Left kidney (tissue), 1 donor: ENCODE results near the gene MARK4. TPM values are rescaled to one million over a fixed set of nuclear protein-coding genes. Genes with fewer than 3 reads are reported as not detected.

ENCODE experiments used
- polyA plus RNA-seq: library from polyadenylated mRNA; unstranded; fragments of 120-200 nt; gene quantifications from one replicate; pipeline ENCODE4 v1.2.1, GENCODE V29; 2013; ENCODE audit not compliant: insufficient read length

Gene MARK4
- polyA plus RNA-seq, 1 donor: 41.7 TPM

Other genes with a start within 250 kb of the MARK4 start
- 4.5 TPM for gene RELB, start 249.8 kb upstream of the MARK4 start, polyA plus RNA-seq
- 76.8 TPM for gene CLASRP, start 212.2 kb upstream of the MARK4 start, polyA plus RNA-seq
- gene ZNF296, start 174.8 kb upstream of the MARK4 start, polyA plus RNA-seq: 0.98 TPM
- gene GEMIN7, start 172.0 kb upstream of the MARK4 start, polyA plus RNA-seq: 22.5 TPM
- 23.6 TPM for gene PPP1R37, start 158.1 kb upstream of the MARK4 start, polyA plus RNA-seq
- gene NKPD1, start 90.3 kb upstream of the MARK4 start, polyA plus RNA-seq: 0.17 TPM
- 24.5 TPM for gene TRAPPC6A, start 73.0 kb upstream of the MARK4 start, polyA plus RNA-seq
- gene BLOC1S3, start 72.5 kb upstream of the MARK4 start, polyA plus RNA-seq: 9.4 TPM
- gene EXOC3L2, start 5.9 kb upstream of the MARK4 start, polyA plus RNA-seq: 5.1 TPM
- gene CKM, start 71.6 kb downstream of the MARK4 start, polyA plus RNA-seq: 0.38 TPM
- 1.7 TPM for gene KLC3, start 89.5 kb downstream of the MARK4 start, polyA plus RNA-seq
- gene ERCC2, start 119.3 kb downstream of the MARK4 start, polyA plus RNA-seq: 38.0 TPM
- 9.1 TPM for gene PPP1R13L, start 153.8 kb downstream of the MARK4 start, polyA plus RNA-seq
- 3.3 TPM for gene POLR1G, start 155.4 kb downstream of the MARK4 start, polyA plus RNA-seq
- gene ERCC1, start 172.6 kb downstream of the MARK4 start, polyA plus RNA-seq: 73.9 TPM
- gene FOSB, start 216.7 kb downstream of the MARK4 start, polyA plus RNA-seq: 95.9 TPM
- gene RTN2, start 245.8 kb downstream of the MARK4 start, polyA plus RNA-seq: 8.1 TPM
- 0.27 TPM for gene PPM1N, start 247.2 kb downstream of the MARK4 start, polyA plus RNA-seq